CD14-positive monocyte (primary cell): ENCODE data around the gene OR4D5. TPM values are rescaled to one million over a fixed set of nuclear protein-coding genes. Genes with fewer than 3 reads are reported as not detected.

Experiments used
- DNase-seq, 3 donors: peaks; one replicate each; pipeline ENCODE4 v3.0.0-alpha.2; 2011 to 2022
- H2AFZ ChIP-seq: 2 replicates; pipeline ENCODE4 v1.6.0; 2012; ENCODE audit warnings: mild to moderate bottlenecking, low read depth, low read length, inconsistent platforms; ENCODE audit not compliant: insufficient read depth, poor library complexity, severe bottlenecking
- H3K27ac ChIP-seq, 2 donors: 1 replicate in 1 of 2; 2 replicates in 1 of 2; pipeline ENCODE4 v1.5.1; 2012 to 2013; ENCODE audit warnings: low read length in 2 of 2, control low read depth in 1 of 2, inconsistent platforms in 1 of 2, low read depth in 1 of 2, mild to moderate bottlenecking in 1 of 2
- H3K27me3 ChIP-seq, 2 donors: one replicate each; pipeline versions ENCODE4 v1.6.0 to v1.6.1; 2011 to 2013; ENCODE audit warnings: low read length in 2 of 2; ENCODE audit not compliant: control insufficient read depth in 2 of 2, insufficient read depth in 2 of 2
- H3K36me3 ChIP-seq, 2 donors: replicated peaks in 1 of 2; 1 replicate in 1 of 2; 2 replicates in 1 of 2; pipeline versions ENCODE4 v1.5.1 to v1.6.1; 2012 to 2013; ENCODE audit warnings: low read length in 2 of 2, control low read depth in 1 of 2, inconsistent platforms in 1 of 2, mild to moderate bottlenecking in 1 of 2; ENCODE audit not compliant: insufficient read depth in 2 of 2, control insufficient read depth in 1 of 2
- H3K4me1 ChIP-seq, 2 donors: 1 replicate in 1 of 2; 2 replicates in 1 of 2; pipeline versions ENCODE4 v1.5.1 to v1.6.1; 2012 to 2013; ENCODE audit warnings: low read length in 2 of 2, control low read depth in 1 of 2, inconsistent platforms in 1 of 2, mild to moderate bottlenecking in 1 of 2, moderate library complexity in 1 of 2; ENCODE audit not compliant: insufficient read depth in 2 of 2, control insufficient read depth in 1 of 2
- H3K4me2 ChIP-seq: replicated peaks from 2 replicates; pipeline ENCODE3; 2012; ENCODE audit warnings: low read length, moderate library complexity, mild to moderate bottlenecking; ENCODE audit not compliant: poor library complexity, severe bottlenecking; ENCODE audit errors: extremely low read depth
- H3K4me3 ChIP-seq, 3 experiments: fragments of 200-600 bp in 1 of 3; sonication (generic) in 1 of 3; replicated peaks in 1 of 3; 1 replicate in 2 of 3; 2 replicates in 1 of 3; pipeline ENCODE4 v1.5.1; 2011 to 2013; ENCODE audit warnings: low read length in 3 of 3, mild to moderate bottlenecking in 3 of 3, control low read depth in 2 of 3, low read depth in 2 of 3, inconsistent platforms in 1 of 3, moderate library complexity in 1 of 3
- H3K79me2 ChIP-seq: 2 replicates; pipeline ENCODE4 v1.6.0; 2012; ENCODE audit warnings: mild to moderate bottlenecking, control low read depth, inconsistent platforms, low read length, moderate library complexity; ENCODE audit not compliant: insufficient read depth
- H3K9ac ChIP-seq: 2 replicates; pipeline ENCODE4 v1.6.0; 2017; ENCODE audit warnings: low read length, mild to moderate bottlenecking; ENCODE audit not compliant: insufficient read depth, poor library complexity, severe bottlenecking
- H3K9me3 ChIP-seq, 2 donors: replicated peaks in 1 of 2; 1 replicate in 1 of 2; 2 replicates in 1 of 2; pipeline versions ENCODE4 v1.5.1 to v1.6.1; 2012 to 2013; ENCODE audit warnings: low read length in 2 of 2, control low read depth in 1 of 2; ENCODE audit not compliant: control insufficient read depth in 1 of 2, insufficient read depth in 1 of 2
- H4K20me1 ChIP-seq: 2 replicates; pipeline ENCODE4 v1.6.0; 2012; ENCODE audit warnings: mild to moderate bottlenecking, low read length, control low read depth, moderate library complexity; ENCODE audit not compliant: insufficient read depth
- H3K27ac Mint-ChIP-seq, 7 donors: one replicate each; pipeline ENCODE4 v1.8.0; 2020; ENCODE audit warnings: mild to moderate bottlenecking in 7 of 7, mixed read lengths in 7 of 7, moderate library complexity in 6 of 7, inconsistent platforms in 2 of 7
- H3K27me3 Mint-ChIP-seq, 3 donors: one replicate each; pipeline ENCODE4 v1.8.0; 2021 to 2022; ENCODE audit warnings: low read depth in 3 of 3, mild to moderate bottlenecking in 3 of 3, mixed read lengths in 3 of 3, moderate library complexity in 3 of 3, inconsistent platforms in 1 of 3
- H3K36me3 Mint-ChIP-seq, 2 donors: one replicate each; pipeline ENCODE4 v1.8.0; 2020; ENCODE audit warnings: mixed read lengths in 2 of 2, inconsistent platforms in 1 of 2, mild to moderate bottlenecking in 1 of 2
- H3K4me1 Mint-ChIP-seq: one replicate; pipeline ENCODE4 v1.8.0; 2020; ENCODE audit warnings: mild to moderate bottlenecking, mixed read lengths
- H3K4me3 Mint-ChIP-seq, 2 donors: one replicate each; pipeline ENCODE4 v1.8.0; 2020; ENCODE audit warnings: mild to moderate bottlenecking in 2 of 2, mixed read lengths in 2 of 2, moderate library complexity in 1 of 2
- H3K9me3 Mint-ChIP-seq, 7 donors: one replicate each; pipeline ENCODE4 v1.8.0; 2020 to 2022; ENCODE audit warnings: mixed read lengths in 7 of 7, mild to moderate bottlenecking in 6 of 7, moderate library complexity in 6 of 7, inconsistent platforms in 2 of 7
- WGBS: methylation state at CpG from one replicate; pipeline ENCODE4 v1.1.5; 2013; ENCODE audit warnings: missing lambda C conversion rate; ENCODE audit not compliant: insufficient coverage; 5-methylcytosine and 5-hydroxymethylcytosine counted together
- intact Hi-C, 2 donors: fragments of 100-400 bp; cut with micrococcal nuclease; formaldehyde crosslinking; loops; one replicate each; pipeline versions ENCODE4 v1.15.0 to v1.15.1; 2023
- polyA plus RNA-seq, 3 donors: library from polyadenylated mRNA; depleted of rRNA in 1 of 3; unstranded in 2 of 3; stranded (reverse) in 1 of 3; fragments of 300-500 nt in 2 of 3; fragments of >200 nt in 1 of 3; fragmentation: Illumina TruSeq in 2 of 3; gene quantifications; 1 replicate in 2 of 3; 2 replicates in 1 of 3; pipeline ENCODE4 v1.2.3, GENCODE V29; 2012 to 2021
- TF ChIP-seq, protein P1 (sequence below): fragments of 200-600 bp; IDR thresholded peaks from one replicate; pipeline ENCODE4 v1.8.0; 2022; ENCODE audit warnings: antibody characterized with exemption, mild to moderate bottlenecking

OR4D5 gene
- polyA plus RNA-seq, 3 donors: not detected

DNA sequence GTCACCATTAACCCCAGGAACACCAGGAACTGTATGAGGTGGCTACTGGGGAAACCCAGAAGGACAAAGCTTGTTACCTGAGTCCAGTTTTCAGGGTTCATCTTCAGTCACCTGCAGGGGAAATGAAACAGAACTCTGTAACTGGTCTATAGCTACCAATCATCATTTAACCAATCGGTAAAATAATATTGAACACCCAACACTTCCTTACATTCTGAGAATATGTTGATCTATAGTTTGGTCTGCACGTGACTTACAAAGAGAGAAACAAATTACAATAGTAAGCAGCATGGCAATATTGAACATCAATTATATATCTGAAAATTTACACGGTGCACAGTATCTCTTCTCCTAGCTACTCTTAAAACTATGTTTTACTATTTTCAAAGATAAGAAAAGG, 4.3 kb downstream of the OR4D5 start, which contains the start of gene OR6T1:
Gene OR6T1 (minus strand): TSS at position 101 of the 400 bp plus-strand sequence. CDS start 0 bp downstream, at position 101.
- Histone ChIP-seq H3K9ac (no peak within 1 kb of the TSS), H3K4me3 (no peak within 1 kb of the TSS), H3K27me3 (no peaks in the 10 kb centered on the region), H3K36me3 (no peaks in the 10 kb centered on the region), H3K9me3 (peaks cover 3 to 5% of the 10 kb centered on the region in 2 donors), H3K4me2 (no peak within 1 kb of the TSS), H3K27ac (no peak within 1 kb of the TSS), H3K4me1 (no peaks in the 10 kb centered on the region), H4K20me1 (no peaks in the 10 kb centered on the region), H2AFZ (no peak within 1 kb of the TSS), H3K79me2 (no peaks in the 10 kb centered on the region)
- Mint-ChIP-seq H3K9me3 (peaks cover 0 to 6% (median 2%) of the 10 kb centered on the region in 7 donors), H3K36me3 (no peaks in the 10 kb centered on the region), H3K4me3 (no peak within 1 kb of the TSS), H3K27ac (peak within 1 kb of the TSS in 1 of 7 donors; percentile 14), H3K4me1 (no peaks in the 10 kb centered on the region), H3K27me3 (peaks cover 0 to 3% (median 0%) of the 10 kb centered on the region in 3 donors)
- 100% methylated on average over 1 of the region's 3 CpGs for WGBS
- TF ChIP-seq, protein P1, sequence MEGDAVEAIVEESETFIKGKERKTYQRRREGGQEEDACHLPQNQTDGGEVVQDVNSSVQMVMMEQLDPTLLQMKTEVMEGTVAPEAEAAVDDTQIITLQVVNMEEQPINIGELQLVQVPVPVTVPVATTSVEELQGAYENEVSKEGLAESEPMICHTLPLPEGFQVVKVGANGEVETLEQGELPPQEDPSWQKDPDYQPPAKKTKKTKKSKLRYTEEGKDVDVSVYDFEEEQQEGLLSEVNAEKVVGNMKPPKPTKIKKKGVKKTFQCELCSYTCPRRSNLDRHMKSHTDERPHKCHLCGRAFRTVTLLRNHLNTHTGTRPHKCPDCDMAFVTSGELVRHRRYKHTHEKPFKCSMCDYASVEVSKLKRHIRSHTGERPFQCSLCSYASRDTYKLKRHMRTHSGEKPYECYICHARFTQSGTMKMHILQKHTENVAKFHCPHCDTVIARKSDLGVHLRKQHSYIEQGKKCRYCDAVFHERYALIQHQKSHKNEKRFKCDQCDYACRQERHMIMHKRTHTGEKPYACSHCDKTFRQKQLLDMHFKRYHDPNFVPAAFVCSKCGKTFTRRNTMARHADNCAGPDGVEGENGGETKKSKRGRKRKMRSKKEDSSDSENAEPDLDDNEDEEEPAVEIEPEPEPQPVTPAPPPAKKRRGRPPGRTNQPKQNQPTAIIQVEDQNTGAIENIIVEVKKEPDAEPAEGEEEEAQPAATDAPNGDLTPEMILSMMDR: no peak
- no peak for DNase-seq
- intact Hi-C loops: no loop called here

GRCh38 chr11:123945132-123945531, 5.7 kb downstream of the OR4D5 start:
- Histone ChIP-seq H3K4me3 (no peak overlapping the region), H3K27me3 (no peaks in the 10 kb centered on the region), H3K79me2 (no peaks in the 10 kb centered on the region), H3K9ac (no peak overlapping the region), H3K9me3 (peaks cover under 1 to 2% of the 10 kb centered on the region in 2 donors), H3K27ac (no peak overlapping the region), H3K4me2 (no peak overlapping the region), H2AFZ (no peak overlapping the region), H3K36me3 (no peaks in the 10 kb centered on the region), H4K20me1 (no peaks in the 10 kb centered on the region), H3K4me1 (no peaks in the 10 kb centered on the region)
- H3K27me3 Mint-ChIP-seq: peaks cover 0 to 3% (median 0%) of the 10 kb centered on the region in 3 donors
- no peaks in the 10 kb centered on the region for H3K36me3 Mint-ChIP-seq
- TF ChIP-seq, protein P1: no peak
- H3K9me3 Mint-ChIP-seq: peaks cover 0 to 6% (median 2%) of the 10 kb centered on the region in 7 donors
- H3K27ac Mint-ChIP-seq: no peak overlapping the region
- H3K4me3 Mint-ChIP-seq: no peak overlapping the region
- WGBS: no CpG with 5 or more reads among the region's 1 CpG
- H3K4me1 Mint-ChIP-seq: no peaks in the 10 kb centered on the region
- intact Hi-C loops: no loop called here
- DNase-seq: no peak
